ENCODE results near the gene FBF1. TPM values are rescaled to one million over a fixed set of nuclear protein-coding genes. Genes with fewer than 3 reads are reported as not detected.

Gene FBF1
- total RNA-seq, 1 experiment from 2014 or later = 8.3 TPM

DNA sequence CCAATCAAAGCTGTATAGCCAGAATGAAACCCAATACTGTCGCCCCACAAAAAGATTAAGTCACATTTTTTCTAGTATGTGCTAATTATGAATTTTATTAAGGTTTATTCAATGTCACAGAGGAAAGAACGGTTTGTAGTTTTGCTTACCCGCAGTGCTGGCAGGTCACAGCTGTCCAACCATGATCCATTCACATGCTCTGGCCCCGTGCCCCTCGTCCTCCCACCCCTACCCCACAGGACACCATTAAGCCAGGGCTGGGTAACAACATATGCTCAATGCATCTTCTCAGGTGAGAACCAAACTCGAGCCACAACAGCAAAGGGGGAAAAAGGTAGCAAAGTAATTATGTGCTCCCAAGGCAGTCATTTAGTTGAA lies 589 bp upstream of the FBF1 start:
- no peak overlapping the region for H3K4ac ChIP-seq (ENCODE audit: low read depth, low read length)
- H4K20me1 ChIP-seq (ENCODE audit: control insufficient read depth, insufficient read depth, insufficient read length) = no peaks in the 10 kb centered on the region
- Mint-ChIP-seq H3K4me1 (peaks cover 12 to 15% of the 10 kb centered on the region in 2 experiments), H3K27me3 (ENCODE audit: low read depth) (no peaks in the 10 kb centered on the region), H3K9me3 (no peaks in the 10 kb centered on the region; a peak in 1 of 5 replicates), H3K36me3 (ENCODE audit: insufficient read depth in 1 of 3, low read depth in 3 of 3) (peaks cover 0 to 15% (median 9%) of the 10 kb centered on the region in 3 experiments; a peak in 2 of 7 replicates), H3K4me3 (peak overlapping the region; percentile 88 to 92), H3K27ac (peak overlapping the region; percentile 60 to 92 (median 91); a peak in 5 of 7 replicates)
- TF ChIP-seq, protein P1, sequence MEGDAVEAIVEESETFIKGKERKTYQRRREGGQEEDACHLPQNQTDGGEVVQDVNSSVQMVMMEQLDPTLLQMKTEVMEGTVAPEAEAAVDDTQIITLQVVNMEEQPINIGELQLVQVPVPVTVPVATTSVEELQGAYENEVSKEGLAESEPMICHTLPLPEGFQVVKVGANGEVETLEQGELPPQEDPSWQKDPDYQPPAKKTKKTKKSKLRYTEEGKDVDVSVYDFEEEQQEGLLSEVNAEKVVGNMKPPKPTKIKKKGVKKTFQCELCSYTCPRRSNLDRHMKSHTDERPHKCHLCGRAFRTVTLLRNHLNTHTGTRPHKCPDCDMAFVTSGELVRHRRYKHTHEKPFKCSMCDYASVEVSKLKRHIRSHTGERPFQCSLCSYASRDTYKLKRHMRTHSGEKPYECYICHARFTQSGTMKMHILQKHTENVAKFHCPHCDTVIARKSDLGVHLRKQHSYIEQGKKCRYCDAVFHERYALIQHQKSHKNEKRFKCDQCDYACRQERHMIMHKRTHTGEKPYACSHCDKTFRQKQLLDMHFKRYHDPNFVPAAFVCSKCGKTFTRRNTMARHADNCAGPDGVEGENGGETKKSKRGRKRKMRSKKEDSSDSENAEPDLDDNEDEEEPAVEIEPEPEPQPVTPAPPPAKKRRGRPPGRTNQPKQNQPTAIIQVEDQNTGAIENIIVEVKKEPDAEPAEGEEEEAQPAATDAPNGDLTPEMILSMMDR (conservative IDR thresholded peaks at IDR 0.05) = no peak
- H3T11ph ChIP-seq (ENCODE audit: low read length) = no peak overlapping the region
- H3K4me1 ChIP-seq (ENCODE audit: insufficient read depth, low read length) = no peaks in the 10 kb centered on the region
- H2BK120ac ChIP-seq (ENCODE audit: low read depth, low read length, poor library complexity, severe bottlenecking) = no peak overlapping the region
- H2AFZ ChIP-seq (ENCODE audit: low read length) = no peak overlapping the region
- no CpG with 5 or more reads among the region's 6 CpGs for WGBS (ENCODE audit: extremely low coverage, insufficient read length, low lambda C conversion rate)
- H3K18ac ChIP-seq (ENCODE audit: insufficient read length, low read depth, low read length) = no peak overlapping the region
- H2BK12ac ChIP-seq (ENCODE audit: insufficient read length, low read depth, low read length) = no peak overlapping the region
- H4K91ac ChIP-seq (ENCODE audit: insufficient read length, low read depth, low read length) = no peak overlapping the region
- H3K23ac ChIP-seq (ENCODE audit: insufficient read length, low read depth, low read length) = no peak overlapping the region
- H3K79me1 ChIP-seq (ENCODE audit: insufficient read depth, low read depth, low read length, poor library complexity, severe bottlenecking) = no peaks in the 10 kb centered on the region
- no peaks in the 10 kb centered on the region for H3K27me3 ChIP-seq (ENCODE audit: insufficient read depth, low read length)
- H2AK5ac ChIP-seq (ENCODE audit: insufficient read length, low read length) = no peak overlapping the region
- no peaks in the 10 kb centered on the region for H3K23me2 ChIP-seq (ENCODE audit: insufficient read length, low read depth, low read length, poor library complexity, severe bottlenecking)
- peak overlapping the region; percentile 27 for H3K4me2 ChIP-seq (ENCODE audit: insufficient read depth, insufficient read length, low read length)
- H3K27ac ChIP-seq (ENCODE audit: insufficient read length, low read depth, low read length) = no peak overlapping the region
- no peak overlapping the region for H4K5ac ChIP-seq (ENCODE audit: insufficient read length, low read depth, low read length)
- H2BK20ac ChIP-seq (ENCODE audit: low read depth, low read length, poor library complexity, severe bottlenecking) = no peak overlapping the region
- H3K9me3 ChIP-seq (ENCODE audit: control insufficient read depth, low read depth, low read length) = no peaks in the 10 kb centered on the region
- no peak overlapping the region for H3K56ac ChIP-seq (ENCODE audit: insufficient read length, low read depth, low read length)
- H4K8ac ChIP-seq (replicated peaks; ENCODE audit: insufficient read length, low read depth, low read length) = no peak overlapping the region
- H2BK15ac ChIP-seq (ENCODE audit: low read depth, low read length) = no peak overlapping the region
- DNase-seq = no peak
- no peak overlapping the region for H3K14ac ChIP-seq (ENCODE audit: insufficient read depth, low read length)
- no peaks in the 10 kb centered on the region for H3K79me2 ChIP-seq (ENCODE audit: insufficient read depth, low read length)
- H2BK5ac ChIP-seq (ENCODE audit: insufficient read length, low read length) = no peak overlapping the region
- H3K9ac ChIP-seq (ENCODE audit: extremely low read depth, insufficient read length, low read length) = peak overlapping the region; percentile 25

All from H9 (cell line).